Activated CD4-positive, alpha-beta T cell treated with anti-CD3 and anti-CD28 coated beads for 36 hours (primary cell): ENCODE results near the gene SLC39A9. TPM values are rescaled to one million over a fixed set of nuclear protein-coding genes. Genes with fewer than 3 reads are reported as not detected.

Source experiments
- ATAC-seq: fragments of 200-7000 bp; cut with Tn5 transposase; one replicate; pipeline ENCODE4 v1.10.0; 2021; ENCODE audit warnings: mild to moderate bottlenecking, moderate library complexity
- CTCF ChIA-PET: fragments of 350-600 bp; sonication (Branson Sonifier 250); formaldehyde crosslinking; loops from one replicate; lab custom pipeline; 2021; ENCODE audit warnings: antibody characterized with exemption; lab: Charles Lee
- POLR2A ChIA-PET: fragments of 350-600 bp; sonication (Branson Sonifier 250); formaldehyde crosslinking; loops from one replicate; lab custom pipeline; 2021; ENCODE audit warnings: antibody characterized with exemption, inconsistent platforms; lab: Charles Lee
- DNase-seq: peaks from one replicate; pipeline ENCODE4 v3.0.0-alpha.2; 2020
- H3K27ac Mint-ChIP-seq: one replicate; pipeline ENCODE4 v1.8.0; 2021; ENCODE audit warnings: mixed read lengths
- H3K27me3 Mint-ChIP-seq: one replicate; pipeline ENCODE4 v1.8.0; 2021; ENCODE audit warnings: mixed read lengths
- H3K36me3 Mint-ChIP-seq: one replicate; pipeline ENCODE4 v1.8.0; 2021; ENCODE audit warnings: low read depth, mixed read lengths
- H3K4me1 Mint-ChIP-seq: one replicate; pipeline ENCODE4 v1.8.0; 2021; ENCODE audit warnings: mixed read lengths
- H3K4me3 Mint-ChIP-seq: one replicate; pipeline ENCODE4 v1.8.0; 2021; ENCODE audit warnings: mild to moderate bottlenecking, moderate library complexity, mixed read lengths
- H3K9me3 Mint-ChIP-seq: one replicate; pipeline ENCODE4 v1.8.0; 2021; ENCODE audit warnings: low read depth, mixed read lengths
- intact Hi-C, 2 experiments: fragments of 100-400 bp; cut with DNase I in 1 of 2; cut with micrococcal nuclease in 1 of 2; formaldehyde crosslinking; loops; one replicate each; pipeline versions ENCODE4 v1.14.2 to v1.15.1; 2022 to 2024; cut with DNase I, micrococcal nuclease
- total RNA-seq, 2 experiments: library from RNA; stranded (reverse); gene quantifications; one replicate each; pipeline ENCODE4 v1.2.3, GENCODE V29; 2021

SLC39A9 gene
- total RNA-seq, 2 experiments from 2014 or later = 40.1 to 42.6 TPM

DNA sequence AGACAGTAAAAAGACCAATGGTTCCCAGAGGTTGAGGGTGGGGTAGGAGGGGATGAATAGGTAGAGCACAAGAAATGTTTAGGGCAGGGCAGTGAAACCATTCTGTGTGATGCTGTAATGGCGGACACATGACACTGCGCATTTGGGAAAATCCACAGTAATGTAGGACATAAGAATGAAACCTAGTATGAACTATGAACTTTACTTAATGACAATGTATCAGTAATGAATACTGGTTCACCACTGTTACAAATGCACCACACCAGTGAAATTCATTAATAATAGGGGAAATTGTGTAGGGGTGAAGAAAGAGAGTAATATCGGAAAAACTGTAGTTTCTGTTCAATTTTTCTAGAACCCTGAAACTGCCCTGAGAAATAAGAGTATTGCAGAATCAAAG lies 6.0 kb upstream of the SLC39A9 start:
- no peak for ATAC-seq
- H3K4me1 Mint-ChIP-seq = peaks cover 68% of the 10 kb centered on the region
- H3K27me3 Mint-ChIP-seq = no peaks in the 10 kb centered on the region
- no peaks in the 10 kb centered on the region for H3K9me3 Mint-ChIP-seq
- peaks cover 86% of the 10 kb centered on the region for H3K36me3 Mint-ChIP-seq
- H3K4me3 Mint-ChIP-seq = no peak overlapping the region
- ChIA-PET CTCF (no interaction called here), POLR2A (interaction anchor here (0.7 kb wide), 1 partner anchor 35 kb away, joined by 4 read pairs; no protein-coding TSS in a partner anchor)
- no peak for DNase-seq
- intact Hi-C loops = loop anchor here in 1 of 2 experiments (10.0 kb wide), 2 partner anchors 372 to 418 kb away; partner anchors contain the start of genes ACTN1 and SRSF5
- no peak overlapping the region for H3K27ac Mint-ChIP-seq

DNA sequence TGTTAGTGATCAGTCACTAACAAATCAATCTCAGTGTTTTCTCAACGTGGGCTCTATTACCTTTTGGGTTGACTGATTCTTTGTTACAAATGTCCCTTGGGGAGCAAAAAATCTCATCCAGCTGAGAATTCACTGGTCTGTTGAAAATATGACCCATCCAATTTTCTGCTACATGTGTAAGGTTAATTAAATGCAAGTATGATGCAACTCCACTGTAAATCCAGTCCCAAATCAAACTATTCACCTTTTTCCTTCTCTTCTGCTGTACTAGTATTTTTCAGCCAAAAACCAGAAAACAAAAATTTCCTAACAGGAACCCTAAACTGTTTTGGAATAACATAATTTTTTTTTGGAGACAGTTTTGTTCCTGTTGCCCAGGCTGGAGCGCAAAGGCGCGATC lies 2.6 kb upstream of the SLC39A9 start:
- H3K4me1 Mint-ChIP-seq = peaks cover 72% of the 10 kb centered on the region
- CTCF ChIA-PET = interaction anchor here (1.2 to 1.3 kb wide), 2 partner anchors 11 to 153 kb away, joined by 3 read pairs; no protein-coding TSS in a partner anchor
- H3K9me3 Mint-ChIP-seq = no peaks in the 10 kb centered on the region
- H3K27ac Mint-ChIP-seq = peak overlapping the region; percentile 100
- no peak for DNase-seq
- no peaks in the 10 kb centered on the region for H3K27me3 Mint-ChIP-seq
- POLR2A ChIA-PET = interaction anchor here (0.6 kb wide), 1 partner anchor 9 kb away, joined by 3 read pairs; no protein-coding TSS in a partner anchor
- intact Hi-C loops = loop anchor here (5.0 to 10.0 kb wide), 10 partner anchors 204 to 1724 kb away; partner anchors contain the start of genes RAD51B (in 2 of the 2), ZFYVE26 (in 2 of the 2), ACTN1 (in 1 of the 2) and COX16 (in 1 of the 2)
- ATAC-seq = no peak
- H3K4me3 Mint-ChIP-seq = peak overlapping the region; percentile 95
- H3K36me3 Mint-ChIP-seq = peaks cover 63% of the 10 kb centered on the region

DNA sequence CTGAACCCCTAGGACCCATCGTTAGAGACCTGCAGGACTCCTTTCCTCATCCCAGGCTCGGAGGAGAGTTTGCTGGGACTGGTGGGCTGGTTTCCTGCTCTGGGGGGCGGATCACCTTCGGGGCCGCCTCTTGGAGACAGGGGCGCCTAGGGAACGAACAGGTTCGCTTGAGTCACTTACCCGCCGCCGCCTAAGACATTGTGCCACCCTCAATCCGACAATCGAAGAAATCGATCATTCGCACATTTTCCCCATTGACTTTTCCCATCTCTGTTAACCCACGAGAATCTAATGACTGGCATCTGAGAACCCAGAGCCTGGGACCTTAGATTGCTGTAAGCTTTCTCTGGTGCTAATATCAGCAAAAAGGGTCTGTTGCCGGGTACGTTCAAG lies 322 bp downstream of the SLC39A9 start:
- intact Hi-C loops = loop anchor here (1.0 to 10.0 kb wide), 21 partner anchors 41 to 1727 kb away; partner anchors contain the start of genes ACTN1 (in 2 of the 2), DCAF5 (in 2 of the 2), EXD2 (in 2 of the 2) and RAD51B (in 2 of the 2)
- peak; percentile 10 for ATAC-seq
- no peaks in the 10 kb centered on the region for H3K9me3 Mint-ChIP-seq
- peak overlapping the region; percentile 100 for H3K27ac Mint-ChIP-seq
- POLR2A ChIA-PET = interaction anchor here (0.5 to 1.2 kb wide), 5 partner anchors 23 to 276 kb away, joined by 3 read pairs; no protein-coding TSS in a partner anchor
- H3K36me3 Mint-ChIP-seq = peaks cover 40% of the 10 kb centered on the region
- DNase-seq = no peak
- no peaks in the 10 kb centered on the region for H3K27me3 Mint-ChIP-seq
- CTCF ChIA-PET = interaction anchor here (0.7 to 0.8 kb wide), 2 partner anchors 72 to 1647 kb away, joined by 3 to 4 read pairs; no protein-coding TSS in a partner anchor
- H3K4me1 Mint-ChIP-seq = peaks cover 57% of the 10 kb centered on the region
- peak overlapping the region; percentile 95 for H3K4me3 Mint-ChIP-seq

DNA sequence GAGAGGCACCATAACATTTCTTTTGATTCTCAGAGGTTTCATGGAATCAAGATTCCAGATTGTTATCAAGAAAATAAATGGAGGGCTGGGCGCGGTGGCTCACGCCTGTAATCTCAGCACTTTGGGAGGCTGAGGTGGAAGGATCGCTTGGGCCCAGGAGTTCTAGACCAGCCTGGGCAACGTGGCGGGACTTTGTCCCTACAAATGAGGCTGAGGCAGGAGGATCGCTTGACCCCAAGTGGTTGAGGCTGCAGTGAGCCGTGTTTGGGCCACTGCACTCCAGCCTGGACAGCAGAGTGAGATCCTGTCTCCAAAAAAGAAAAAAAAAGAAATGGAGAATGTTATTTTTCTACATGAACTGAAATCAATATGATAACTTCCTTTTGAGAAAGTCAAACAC lies 1.3 kb downstream of the SLC39A9 start:
- CTCF ChIA-PET = interaction anchor here (0.7 kb wide), 1 partner anchor 81 kb away, joined by 3 read pairs; no protein-coding TSS in a partner anchor
- H3K27ac Mint-ChIP-seq = peak overlapping the region; percentile 100

DNA sequence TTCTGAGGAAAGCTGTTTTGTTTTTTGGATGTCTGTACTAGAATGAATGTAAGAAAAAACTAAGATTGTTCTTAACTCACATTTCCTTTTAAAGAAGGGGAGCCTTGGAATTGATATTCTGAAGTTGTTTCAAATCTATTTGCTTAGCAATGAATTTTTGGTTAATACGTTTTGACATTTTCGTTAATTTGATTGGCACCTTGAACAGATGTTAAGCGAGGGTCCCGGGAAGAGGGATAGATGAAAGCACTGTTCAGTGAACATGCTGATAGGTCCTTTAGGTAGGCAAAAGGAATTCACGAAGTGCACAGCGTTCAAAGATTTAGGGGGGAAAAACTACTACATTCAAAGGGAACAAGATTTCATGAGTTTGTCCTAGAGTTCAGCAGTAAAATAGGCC lies 1.7 kb downstream of the SLC39A9 start:
- CTCF ChIA-PET = interaction anchor here (0.7 kb wide), 1 partner anchor 81 kb away, joined by 3 read pairs; no protein-coding TSS in a partner anchor
- H3K4me3 Mint-ChIP-seq = peak overlapping the region; percentile 95
- ATAC-seq = no peak
- H3K36me3 Mint-ChIP-seq = peaks cover 35% of the 10 kb centered on the region
- no peak for DNase-seq
- H3K27ac Mint-ChIP-seq = peak overlapping the region; percentile 4
- peaks cover 52% of the 10 kb centered on the region for H3K4me1 Mint-ChIP-seq
- no peaks in the 10 kb centered on the region for H3K27me3 Mint-ChIP-seq
- intact Hi-C loops = no loop called here
- H3K9me3 Mint-ChIP-seq = no peaks in the 10 kb centered on the region
- POLR2A ChIA-PET = interaction anchor here (0.6 kb wide), 1 partner anchor 1810 kb away, joined by 3 read pairs; no protein-coding TSS in a partner anchor

More for the DNA sequence above, 1.3 kb downstream of the SLC39A9 start:
- ATAC-seq (no peak), DNase-seq (no peak)
- Mint-ChIP-seq H3K27me3 (no peaks in the 10 kb centered on the region), H3K9me3 (no peaks in the 10 kb centered on the region), H3K36me3 (peaks cover 36% of the 10 kb centered on the region), H3K4me1 (peaks cover 54% of the 10 kb centered on the region), H3K4me3 (peak overlapping the region; percentile 95)
- intact Hi-C loops = loop anchor here (2.0 to 10.0 kb wide), 15 partner anchors 61 to 1727 kb away; partner anchors contain the start of genes RAD51B (in 2 of the 2), ZFYVE26 (in 2 of the 2), ACTN1 (in 1 of the 2) and COX16 (in 1 of the 2)
- POLR2A ChIA-PET = interaction anchor here (0.6 to 1.2 kb wide), 2 partner anchors 36 to 1809 kb away, joined by 3 read pairs; no protein-coding TSS in a partner anchor

DNA sequence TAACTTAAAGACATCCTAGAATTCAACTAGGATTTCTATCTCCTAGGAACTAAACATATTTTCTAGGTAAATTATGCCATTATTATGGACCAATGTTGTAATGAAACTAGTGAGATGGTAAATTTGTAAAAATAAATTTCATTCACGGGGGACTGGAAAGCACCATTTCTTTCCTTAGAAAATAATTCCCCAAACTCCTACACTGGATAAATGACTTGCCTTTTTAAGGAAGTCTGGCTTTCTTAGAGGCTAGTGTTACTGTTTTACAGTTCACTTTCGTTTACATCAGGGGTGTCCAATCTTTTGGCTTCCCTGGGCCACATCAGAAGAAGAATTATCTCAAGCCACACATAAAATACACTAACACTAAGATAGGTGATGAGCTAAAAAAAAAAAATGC lies 3.3 kb downstream of the SLC39A9 start:
- no peaks in the 10 kb centered on the region for H3K27me3 Mint-ChIP-seq
- ChIA-PET POLR2A (no interaction called here), CTCF (interaction anchor here (1.4 to 2.1 kb wide), 2 partner anchors 58 to 141 kb away, joined by 3 to 7 read pairs; no protein-coding TSS in a partner anchor)
- peaks cover 18% of the 10 kb centered on the region for H3K36me3 Mint-ChIP-seq
- H3K9me3 Mint-ChIP-seq = no peaks in the 10 kb centered on the region
- DNase-seq (no peak), ATAC-seq (no peak)
- H3K4me1 Mint-ChIP-seq = peaks cover 39% of the 10 kb centered on the region
- no peak overlapping the region for H3K4me3 Mint-ChIP-seq
- intact Hi-C loops = no loop called here
- no peak overlapping the region for H3K27ac Mint-ChIP-seq

DNA sequence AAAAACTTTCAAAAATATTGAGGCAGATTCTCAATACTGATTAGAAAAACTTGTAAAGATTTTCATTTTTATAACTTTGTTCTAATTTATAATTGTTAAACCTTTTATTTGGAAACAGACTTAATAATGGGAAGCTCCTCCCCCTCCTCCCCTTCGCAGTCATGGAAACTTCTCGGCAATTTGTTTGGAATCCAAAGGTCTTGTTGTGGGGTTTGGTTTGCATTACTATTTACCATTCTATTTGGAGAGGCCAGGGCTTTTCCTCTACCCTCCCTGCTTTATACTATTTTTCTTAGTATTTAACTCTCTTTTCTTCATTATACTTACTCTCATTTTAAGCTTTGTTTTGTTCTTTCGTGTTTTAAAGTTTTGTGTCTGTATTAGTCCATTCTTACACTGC lies 6.0 kb downstream of the SLC39A9 start:
- Mint-ChIP-seq H3K9me3 (no peaks in the 10 kb centered on the region), H3K4me1 (peaks cover 34% of the 10 kb centered on the region), H3K27me3 (no peaks in the 10 kb centered on the region), H3K4me3 (no peak overlapping the region), H3K27ac (no peak overlapping the region), H3K36me3 (peaks cover 16% of the 10 kb centered on the region)
- DNase-seq = no peak
- ChIA-PET CTCF (interaction anchor here (0.6 to 2.0 kb wide), 2 partner anchors 14 to 60 kb away, joined by 3 to 4 read pairs; no protein-coding TSS in a partner anchor), POLR2A (no interaction called here)
- ATAC-seq = no peak
- intact Hi-C loops = no loop called here

DNA sequence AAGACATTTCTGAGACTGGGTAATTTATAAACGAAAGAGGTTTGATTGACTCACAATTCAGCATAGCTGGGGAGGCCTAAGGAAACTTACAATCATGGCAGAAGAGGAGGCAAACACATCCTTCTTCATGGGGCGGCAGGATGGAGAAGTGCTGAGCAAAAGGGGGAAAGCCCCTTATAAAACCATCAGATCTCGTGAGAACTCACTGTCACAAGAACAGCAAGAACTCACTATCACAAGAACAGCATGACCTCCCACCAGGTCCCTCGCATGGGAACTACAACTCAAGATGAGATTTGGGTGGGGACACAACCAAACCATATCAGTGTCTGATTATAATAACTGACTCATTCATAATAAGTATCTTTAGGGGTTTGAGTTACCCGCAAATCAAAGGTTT lies 6.4 kb downstream of the SLC39A9 start:
- POLR2A ChIA-PET = no interaction called here
- no peaks in the 10 kb centered on the region for H3K27me3 Mint-ChIP-seq
- intact Hi-C loops = no loop called here
- H3K9me3 Mint-ChIP-seq = no peaks in the 10 kb centered on the region
- H3K4me3 Mint-ChIP-seq = no peak overlapping the region
- H3K36me3 Mint-ChIP-seq = peaks cover 16% of the 10 kb centered on the region
- CTCF ChIA-PET = interaction anchor here (2.0 kb wide), 1 partner anchor 14 kb away, joined by 4 read pairs; no protein-coding TSS in a partner anchor
- H3K27ac Mint-ChIP-seq = no peak overlapping the region
- peaks cover 30% of the 10 kb centered on the region for H3K4me1 Mint-ChIP-seq
- ATAC-seq = no peak
- DNase-seq = no peak

DNA sequence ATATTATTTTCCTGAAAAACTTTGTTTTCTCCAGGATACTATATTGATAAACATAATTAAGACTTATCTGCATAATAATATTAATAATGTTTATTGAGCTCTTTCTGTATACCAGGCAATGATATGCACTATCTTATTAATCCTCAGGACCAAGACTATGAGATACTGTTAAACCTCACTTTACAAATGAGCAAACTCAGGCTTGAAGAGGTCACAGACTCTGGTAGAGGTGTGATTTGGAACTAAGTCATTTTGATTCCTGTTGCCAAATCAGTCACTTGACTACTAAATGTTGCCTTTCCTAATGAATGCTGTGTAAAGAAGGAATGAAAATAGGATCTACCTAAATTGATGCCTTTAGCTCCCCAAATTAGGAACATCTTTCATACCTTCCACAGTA lies 7.3 kb downstream of the SLC39A9 start:
- Mint-ChIP-seq H3K27ac (no peak overlapping the region), H3K36me3 (peaks cover 15% of the 10 kb centered on the region), H3K9me3 (no peaks in the 10 kb centered on the region), H3K4me1 (peaks cover 22% of the 10 kb centered on the region), H3K4me3 (no peak overlapping the region), H3K27me3 (no peaks in the 10 kb centered on the region)
- CTCF ChIA-PET = interaction anchor here (0.6 kb wide), 1 partner anchor 29 kb away, joined by 3 read pairs; no protein-coding TSS in a partner anchor
- DNase-seq (no peak), ATAC-seq (no peak)
- POLR2A ChIA-PET = no interaction called here
- intact Hi-C loops = no loop called here

DNA sequence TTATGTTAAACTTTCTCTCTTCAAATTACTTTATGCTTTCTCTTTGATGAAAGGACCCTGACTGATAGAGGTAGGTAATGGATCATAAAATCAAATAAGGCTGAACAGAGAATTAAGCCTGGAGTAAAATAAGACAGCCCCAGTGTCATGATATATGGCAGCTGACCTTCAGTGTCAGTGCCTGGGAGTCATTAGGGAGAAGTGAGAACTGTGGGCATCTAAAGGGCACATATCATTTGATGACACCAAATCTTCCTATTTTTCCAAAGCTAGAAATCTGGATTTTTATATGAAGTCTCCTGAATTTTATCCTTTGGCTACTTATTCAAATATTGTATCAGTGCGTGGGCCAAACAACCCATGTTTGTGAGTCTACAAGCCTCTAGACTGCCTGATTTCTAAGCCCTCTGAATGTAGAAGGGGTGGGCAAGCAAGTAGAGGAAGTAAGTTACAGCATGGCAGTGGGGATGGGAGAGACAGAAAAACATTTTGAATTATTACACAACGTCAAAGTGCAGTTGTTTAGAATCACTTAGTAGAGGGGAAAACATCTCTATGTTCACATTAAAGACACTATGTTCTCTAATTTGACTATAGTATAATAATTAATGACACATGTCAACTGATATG lies 10.0 kb downstream of the SLC39A9 start:
- intact Hi-C loops = no loop called here
- Mint-ChIP-seq H3K27ac (no peak overlapping the region), H3K36me3 (peaks cover 12% of the 10 kb centered on the region), H3K27me3 (no peaks in the 10 kb centered on the region), H3K9me3 (no peaks in the 10 kb centered on the region), H3K4me3 (no peak overlapping the region), H3K4me1 (peaks cover 13% of the 10 kb centered on the region)
- CTCF ChIA-PET = interaction anchor here (0.7 kb wide), 1 partner anchor 61 kb away, joined by 3 read pairs; no protein-coding TSS in a partner anchor
- POLR2A ChIA-PET = no interaction called here
- DNase-seq (no peak), ATAC-seq (no peak)

DNA sequence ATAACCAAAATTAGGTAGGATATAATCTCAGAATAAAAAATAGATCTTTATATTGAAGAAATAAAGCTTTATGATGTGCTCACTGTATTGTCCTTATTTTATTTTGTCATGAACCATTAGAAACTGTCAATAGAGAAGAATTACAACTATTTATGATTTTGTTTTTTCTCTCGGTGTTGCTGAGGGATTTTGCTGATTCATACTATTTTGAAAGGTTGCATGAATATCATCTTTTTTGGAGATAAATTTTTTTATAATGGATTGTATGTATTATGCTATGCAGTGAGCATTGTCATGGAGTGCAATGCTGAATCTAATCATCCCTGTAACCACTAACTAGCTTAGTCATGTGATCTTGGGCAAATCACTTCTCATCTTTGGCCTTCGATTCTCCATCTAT lies 15.0 kb downstream of the SLC39A9 start:
- DNase-seq (no peak), ATAC-seq (no peak)
- Mint-ChIP-seq H3K36me3 (peaks cover 14% of the 10 kb centered on the region), H3K27ac (no peak overlapping the region), H3K9me3 (peaks cover 10% of the 10 kb centered on the region), H3K4me1 (peaks cover 16% of the 10 kb centered on the region), H3K27me3 (no peaks in the 10 kb centered on the region), H3K4me3 (no peak overlapping the region)
- CTCF ChIA-PET = interaction anchor here (0.7 to 1.1 kb wide), 2 partner anchors 47 to 366 kb away, joined by 3 to 4 read pairs; no protein-coding TSS in a partner anchor
- intact Hi-C loops = no loop called here
- POLR2A ChIA-PET = no interaction called here
